ENCODE data around the gene DENND2A. TPM values are rescaled to one million over a fixed set of nuclear protein-coding genes. Genes with fewer than 3 reads are reported as not detected.
"Not testable (repeated sequence)": the region's sequence is repeated elsewhere in the genome, so short reads cannot be mapped to it uniquely, and the experiment has no call there.

Gene DENND2A
- total RNA-seq, 4 donors from 2014 or later: 0.73 to 2.6 (median 1.6) TPM

DNA sequence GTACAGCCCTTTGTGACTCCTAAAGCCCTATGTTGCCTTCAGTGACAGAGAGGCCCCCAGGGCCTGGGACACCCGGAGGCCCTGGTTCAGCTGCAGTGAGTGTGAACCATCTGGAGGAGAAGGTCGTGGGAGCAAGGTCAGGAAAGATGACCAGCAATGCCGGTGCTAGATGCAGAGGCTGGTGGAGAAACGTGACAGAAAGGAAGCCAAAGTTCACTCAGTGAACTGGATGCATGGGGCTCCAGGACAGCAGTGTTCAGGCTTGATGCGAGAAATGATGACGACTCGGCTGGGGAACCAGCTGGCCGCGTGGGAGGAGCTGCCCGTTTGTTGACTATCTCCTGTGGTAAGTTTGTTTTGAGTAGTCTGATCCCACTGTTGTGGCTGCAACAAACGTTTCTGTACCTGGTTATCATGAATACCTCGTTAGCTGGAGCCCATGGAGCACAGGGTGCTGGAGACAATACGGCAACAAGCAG is 107.2 kb downstream of the DENND2A start:
- DNase-seq: no peak
- H3K27ac ChIP-seq: no peak overlapping the region
- H3K9me3 ChIP-seq: no peaks in the 10 kb centered on the region
- peaks cover 0 to 5% of the 10 kb centered on the region in 2 donors for H3K4me1 ChIP-seq
- H3K36me3 ChIP-seq: no peaks in the 10 kb centered on the region
- in situ Hi-C loops (cut with MboI; ENCODE audit: low sequenced_read_pairs in 4 of 4) (no loop called here), intact Hi-C loops (cut with DNase I; ENCODE audit: low total_unique reads) (no loop called here)
- TF ChIP-seq, protein P1, sequence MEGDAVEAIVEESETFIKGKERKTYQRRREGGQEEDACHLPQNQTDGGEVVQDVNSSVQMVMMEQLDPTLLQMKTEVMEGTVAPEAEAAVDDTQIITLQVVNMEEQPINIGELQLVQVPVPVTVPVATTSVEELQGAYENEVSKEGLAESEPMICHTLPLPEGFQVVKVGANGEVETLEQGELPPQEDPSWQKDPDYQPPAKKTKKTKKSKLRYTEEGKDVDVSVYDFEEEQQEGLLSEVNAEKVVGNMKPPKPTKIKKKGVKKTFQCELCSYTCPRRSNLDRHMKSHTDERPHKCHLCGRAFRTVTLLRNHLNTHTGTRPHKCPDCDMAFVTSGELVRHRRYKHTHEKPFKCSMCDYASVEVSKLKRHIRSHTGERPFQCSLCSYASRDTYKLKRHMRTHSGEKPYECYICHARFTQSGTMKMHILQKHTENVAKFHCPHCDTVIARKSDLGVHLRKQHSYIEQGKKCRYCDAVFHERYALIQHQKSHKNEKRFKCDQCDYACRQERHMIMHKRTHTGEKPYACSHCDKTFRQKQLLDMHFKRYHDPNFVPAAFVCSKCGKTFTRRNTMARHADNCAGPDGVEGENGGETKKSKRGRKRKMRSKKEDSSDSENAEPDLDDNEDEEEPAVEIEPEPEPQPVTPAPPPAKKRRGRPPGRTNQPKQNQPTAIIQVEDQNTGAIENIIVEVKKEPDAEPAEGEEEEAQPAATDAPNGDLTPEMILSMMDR (IDR thresholded peaks at IDR 0.05 in 4 of 5, conservative IDR thresholded peaks at IDR 0.05 in 1 of 5): no peak
- TF ChIP-seq POLR2A (IDR thresholded peaks at IDR 0.05): no peak
- H3K27me3 ChIP-seq: no peaks in the 10 kb centered on the region
- H3K4me3 ChIP-seq: no peak overlapping the region
- ATAC-seq: peak in 1 of 2 donors; percentile 30

DNA sequence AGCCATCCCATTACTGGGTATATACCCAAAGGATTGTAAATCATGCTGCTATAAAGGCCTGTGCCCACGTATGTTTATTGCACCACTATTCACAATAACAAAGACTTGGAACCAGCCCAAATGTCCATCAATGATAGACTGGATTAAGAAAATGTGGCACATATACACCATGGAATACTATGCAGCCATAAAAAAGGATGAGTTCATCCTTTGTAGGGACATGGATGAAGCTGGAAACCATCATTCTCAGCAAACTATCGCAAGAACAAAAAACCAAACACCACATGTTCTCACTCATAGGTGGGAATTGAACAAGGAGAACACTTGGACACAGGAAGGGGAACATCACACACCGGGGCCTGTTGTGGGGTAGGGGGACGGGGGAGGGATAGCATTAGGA is 111.2 kb downstream of the DENND2A start:
- H3K9me3 ChIP-seq; intact Hi-C loops (cut with DNase I; ENCODE audit: low total_unique reads); DNase-seq; H3K4me1 ChIP-seq; ATAC-seq; H3K27ac ChIP-seq; H3K4me3 ChIP-seq; in situ Hi-C loops (cut with MboI; ENCODE audit: low sequenced_read_pairs in 4 of 4); H3K27me3 ChIP-seq; H3K36me3 ChIP-seq: not testable (repeated sequence)

DNA sequence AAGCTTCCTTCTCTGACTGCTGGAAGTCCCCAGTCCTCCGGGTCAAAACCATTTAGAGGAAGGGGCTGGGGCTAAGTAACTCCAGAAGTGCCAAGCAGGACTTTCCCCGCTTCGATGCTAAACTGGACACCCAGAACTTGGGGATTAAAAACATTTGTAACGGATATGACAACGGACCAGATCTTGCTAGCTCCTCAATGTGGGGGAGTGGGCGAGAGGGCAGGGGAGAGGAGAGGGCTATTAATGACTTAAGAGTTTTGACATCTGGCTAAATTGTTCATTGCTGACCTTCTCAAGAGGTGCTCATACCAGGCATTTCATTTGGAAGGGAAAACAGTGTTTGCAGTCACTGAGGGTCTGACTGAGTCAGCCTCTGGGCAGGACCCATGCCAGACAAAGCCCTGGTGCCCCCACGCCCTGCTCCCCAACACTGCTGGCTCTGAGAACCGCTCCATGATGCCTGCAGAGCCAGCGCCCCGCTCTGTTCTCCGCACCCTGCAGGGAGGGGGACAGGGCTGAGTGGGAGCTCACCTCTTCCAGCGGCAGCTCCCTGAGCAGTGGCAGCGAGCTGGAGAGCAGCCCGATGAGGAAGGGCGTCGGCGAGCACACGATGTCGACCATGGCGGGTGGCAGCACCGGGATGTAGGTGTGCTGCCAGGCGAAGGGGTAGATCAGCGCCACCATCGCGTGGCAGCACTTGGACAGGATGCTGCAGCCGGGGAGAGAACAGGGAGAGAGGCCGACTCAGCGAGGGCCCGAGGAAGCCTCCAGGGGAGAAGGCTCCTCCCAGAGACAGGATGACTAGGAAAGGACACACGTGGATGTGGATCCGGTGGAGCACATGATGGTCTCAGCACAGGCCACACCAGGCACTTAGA is 113.6 kb downstream of the DENND2A start:
- ATAC-seq: no peak
- in situ Hi-C loops (cut with MboI; ENCODE audit: low sequenced_read_pairs in 4 of 4): no loop called here

DNA sequence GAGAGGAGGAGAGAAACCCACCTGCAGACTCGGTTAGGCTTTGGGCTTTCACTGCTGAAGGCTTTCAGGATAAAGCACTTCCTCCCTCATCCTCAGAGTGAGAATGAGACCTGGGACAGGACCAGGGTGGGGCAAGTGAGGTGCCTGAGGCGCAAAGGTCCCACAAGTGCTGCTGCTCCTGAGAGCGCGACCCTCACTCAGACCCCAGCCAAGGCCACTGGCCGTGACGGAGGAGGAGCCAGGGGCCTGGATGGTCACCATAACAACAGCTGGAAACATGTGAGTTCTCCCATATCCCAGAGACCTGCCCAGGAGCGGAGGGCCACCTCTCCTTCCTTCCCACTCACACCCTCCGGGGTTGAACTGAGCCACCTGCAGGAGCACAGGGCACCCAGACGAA is 114.4 kb downstream of the DENND2A start:
- H3K4me3 ChIP-seq: no peak overlapping the region
- DNase-seq: no peak
- intact Hi-C loops (cut with DNase I; ENCODE audit: low total_unique reads) (no loop called here), in situ Hi-C loops (cut with MboI; ENCODE audit: low sequenced_read_pairs in 4 of 4) (no loop called here)
- ATAC-seq: no peak
- H3K4me1 ChIP-seq: no peaks in the 10 kb centered on the region
- no peaks in the 10 kb centered on the region for H3K9me3 ChIP-seq
- no peak overlapping the region for H3K27ac ChIP-seq
- no peaks in the 10 kb centered on the region for H3K27me3 ChIP-seq
- TF ChIP-seq POLR2A (IDR thresholded peaks at IDR 0.05): no peak
- TF ChIP-seq, protein P1 (IDR thresholded peaks at IDR 0.05 in 4 of 5, conservative IDR thresholded peaks at IDR 0.05 in 1 of 5): no peak
- no peaks in the 10 kb centered on the region for H3K36me3 ChIP-seq

More for the DNA sequence above, 113.6 kb downstream of the DENND2A start:
- no peak for DNase-seq
- no peak for TF ChIP-seq POLR2A (IDR thresholded peaks at IDR 0.05)
- Histone ChIP-seq H3K27me3 (no peaks in the 10 kb centered on the region), H3K27ac (no peak overlapping the region), H3K4me1 (no peaks in the 10 kb centered on the region), H3K9me3 (no peaks in the 10 kb centered on the region), H3K4me3 (no peak overlapping the region), H3K36me3 (no peaks in the 10 kb centered on the region)
- intact Hi-C loops (cut with DNase I; ENCODE audit: low total_unique reads): no loop called here

DNA sequence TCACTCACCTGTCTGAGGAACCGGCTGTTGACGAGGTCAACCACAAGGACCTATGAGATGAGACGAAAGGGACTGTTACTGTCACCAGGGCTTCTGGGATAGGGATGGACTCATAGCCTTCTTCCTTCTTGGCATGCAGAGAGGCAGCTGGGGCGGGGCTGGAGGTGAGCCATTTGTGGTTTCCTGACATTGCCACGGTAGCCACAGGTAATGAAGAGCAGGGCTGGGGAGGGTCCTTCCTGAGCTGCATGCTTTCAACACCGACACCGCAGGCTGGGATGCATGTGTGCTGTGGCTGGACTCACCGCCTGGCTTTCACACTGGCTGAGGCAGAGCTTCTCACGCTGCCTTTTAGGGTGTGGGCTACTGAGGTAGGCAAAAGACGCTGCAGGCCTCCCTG is 114.9 kb downstream of the DENND2A start:
- ATAC-seq (no peak), DNase-seq (no peak)
- Histone ChIP-seq H3K27ac (no peak overlapping the region), H3K4me1 (no peaks in the 10 kb centered on the region), H3K4me3 (no peak overlapping the region), H3K36me3 (no peaks in the 10 kb centered on the region), H3K9me3 (no peaks in the 10 kb centered on the region), H3K27me3 (no peaks in the 10 kb centered on the region)
- in situ Hi-C loops (cut with MboI; ENCODE audit: low sequenced_read_pairs in 4 of 4) (no loop called here), intact Hi-C loops (cut with DNase I; ENCODE audit: low total_unique reads) (no loop called here)
- TF ChIP-seq, protein P1 (IDR thresholded peaks at IDR 0.05 in 4 of 5, conservative IDR thresholded peaks at IDR 0.05 in 1 of 5): no peak
- no peak for TF ChIP-seq POLR2A (IDR thresholded peaks at IDR 0.05)
